Stimulated activated CD8-positive, alpha-beta memory T cell treated with anti-CD3 and anti-CD28 coated beads, Interleukin-15, amount 100 ng/mL, for 1 hour (primary cell): Measurements from ENCODE around the gene MX2.

Experiments
- DNase-seq: peaks from one replicate; pipeline ENCODE4 v3.0.0-alpha.2; 2020; ENCODE audit warnings: low read depth

The MX2 gene

DNA sequence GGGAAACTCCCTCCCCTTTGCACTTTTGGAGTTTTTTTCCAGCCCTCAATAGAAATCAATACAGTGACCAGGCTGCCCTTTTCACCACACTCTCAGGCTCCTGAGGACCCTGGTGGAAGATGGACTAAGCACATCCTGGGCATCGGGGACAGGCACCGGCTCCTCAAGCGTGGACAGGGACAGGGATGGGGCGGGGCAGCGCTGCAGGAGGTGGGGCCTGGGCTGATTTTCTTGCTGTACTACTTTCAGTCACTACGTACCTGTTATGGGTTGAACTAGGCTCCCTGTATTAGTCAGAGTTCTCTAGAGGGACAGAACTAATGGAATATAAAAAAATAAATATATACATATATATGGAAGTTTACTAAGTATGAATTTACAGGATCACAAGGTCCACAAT lies 2.5 kb downstream of the MX2 start:
- DNase-seq = no peak

DNA sequence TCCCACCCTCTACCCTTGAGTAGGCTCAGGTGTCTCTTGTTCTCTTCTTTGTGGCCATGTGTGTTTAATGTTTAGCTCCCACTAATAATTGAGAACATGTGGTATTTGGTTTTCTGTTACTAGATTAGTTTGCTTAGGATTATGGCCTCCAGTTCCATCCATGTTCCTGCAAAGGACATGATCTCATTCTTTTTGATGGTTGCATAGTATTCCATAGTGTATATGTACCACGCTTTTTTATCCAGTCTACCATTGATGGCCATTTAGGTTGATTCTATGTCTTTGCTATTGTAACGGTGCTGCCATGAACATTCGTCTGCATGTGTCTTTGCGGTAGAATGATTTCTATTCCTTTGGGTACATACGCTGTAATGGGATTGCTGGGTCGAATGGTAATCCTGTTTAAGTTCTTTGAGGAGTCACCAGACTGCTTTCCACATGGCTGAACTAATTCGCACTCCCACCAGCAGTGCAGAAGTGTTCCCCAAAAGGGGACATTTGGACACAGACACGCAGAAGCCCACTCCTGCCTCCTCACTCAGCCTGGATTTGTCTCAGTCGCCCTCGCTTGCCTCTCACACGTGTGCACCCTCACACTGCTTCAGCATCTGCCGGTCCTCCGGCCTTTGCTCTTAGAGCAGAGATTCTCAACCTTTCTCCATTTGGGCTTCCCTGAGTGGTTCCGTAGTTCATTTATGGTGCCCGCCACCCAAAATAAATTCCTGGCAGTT lies 3.7 kb downstream of the MX2 start:
- DNase-seq = no peak

DNA sequence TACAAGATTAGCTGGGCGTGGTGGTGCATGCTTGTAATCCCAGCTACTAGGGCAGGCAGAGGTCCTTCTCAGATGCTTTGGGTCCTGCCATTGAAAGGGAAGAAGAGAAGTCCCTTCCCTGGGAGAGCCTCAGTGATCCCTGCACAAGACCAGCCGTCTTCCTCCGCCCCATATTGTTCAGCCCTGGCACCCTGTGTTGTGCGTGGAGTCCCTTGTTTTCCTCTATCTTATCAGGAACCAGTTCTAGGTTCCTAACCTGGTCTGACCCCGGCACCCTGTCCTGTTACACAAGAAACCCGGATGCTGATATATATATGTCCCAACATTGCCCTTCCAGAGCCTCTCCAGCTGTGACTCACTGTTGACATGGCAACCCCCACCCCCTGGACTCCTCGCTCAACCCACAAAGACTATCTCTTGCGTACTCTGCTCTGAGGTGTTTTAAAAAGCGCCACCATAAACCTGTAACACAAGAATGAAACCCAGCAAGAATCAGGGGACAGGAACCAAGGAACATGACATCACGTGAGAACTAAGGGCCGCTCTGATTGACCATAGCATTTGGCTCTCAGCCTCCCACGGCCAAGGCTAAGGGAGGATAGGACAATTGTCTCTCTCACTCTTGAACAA lies 4.8 kb downstream of the MX2 start:
- no peak for DNase-seq

DNA sequence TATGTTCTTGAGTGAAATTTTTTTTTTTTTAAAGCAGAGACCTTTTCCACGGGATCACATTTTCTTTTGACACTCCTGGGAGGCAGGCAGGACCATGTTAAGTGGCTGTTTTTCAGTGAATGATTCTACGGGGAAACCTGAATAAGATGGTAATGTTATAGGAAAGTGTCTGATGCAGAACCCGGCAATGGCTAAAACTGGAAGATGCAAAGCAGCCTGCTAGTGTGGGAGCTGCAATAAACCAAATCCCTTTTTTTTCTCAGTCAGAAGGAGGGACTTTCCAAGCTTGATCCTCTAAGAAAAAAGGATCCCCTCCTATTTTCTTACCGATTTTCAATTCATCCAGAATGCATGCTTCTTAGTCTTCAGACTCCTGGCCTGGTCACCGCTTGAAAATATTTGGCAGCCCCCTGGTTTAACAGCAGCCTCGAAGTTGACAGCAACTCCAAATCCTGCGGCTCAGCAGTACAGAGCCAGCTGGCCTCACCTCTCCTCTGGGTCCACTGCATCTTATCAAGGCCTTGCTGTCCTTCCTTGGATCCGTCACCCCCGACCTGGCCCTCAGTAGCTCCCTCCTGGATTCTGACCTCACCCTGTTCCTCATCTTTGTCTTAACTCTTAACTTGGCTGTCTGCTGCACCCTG lies 5.6 kb downstream of the MX2 start:
- DNase-seq = no peak

- no peak for DNase-seq
Observed at GRCh38 chr21:41367945-41368734, 6.3 kb downstream of the MX2 start.

GRCh38 chr21:41368735-41369104 lies 6.9 kb downstream of the MX2 start:
- DNase-seq = no peak

GRCh38 chr21:41369105-41369919 lies 7.5 kb downstream of the MX2 start:
- DNase-seq = no peak

DNA sequence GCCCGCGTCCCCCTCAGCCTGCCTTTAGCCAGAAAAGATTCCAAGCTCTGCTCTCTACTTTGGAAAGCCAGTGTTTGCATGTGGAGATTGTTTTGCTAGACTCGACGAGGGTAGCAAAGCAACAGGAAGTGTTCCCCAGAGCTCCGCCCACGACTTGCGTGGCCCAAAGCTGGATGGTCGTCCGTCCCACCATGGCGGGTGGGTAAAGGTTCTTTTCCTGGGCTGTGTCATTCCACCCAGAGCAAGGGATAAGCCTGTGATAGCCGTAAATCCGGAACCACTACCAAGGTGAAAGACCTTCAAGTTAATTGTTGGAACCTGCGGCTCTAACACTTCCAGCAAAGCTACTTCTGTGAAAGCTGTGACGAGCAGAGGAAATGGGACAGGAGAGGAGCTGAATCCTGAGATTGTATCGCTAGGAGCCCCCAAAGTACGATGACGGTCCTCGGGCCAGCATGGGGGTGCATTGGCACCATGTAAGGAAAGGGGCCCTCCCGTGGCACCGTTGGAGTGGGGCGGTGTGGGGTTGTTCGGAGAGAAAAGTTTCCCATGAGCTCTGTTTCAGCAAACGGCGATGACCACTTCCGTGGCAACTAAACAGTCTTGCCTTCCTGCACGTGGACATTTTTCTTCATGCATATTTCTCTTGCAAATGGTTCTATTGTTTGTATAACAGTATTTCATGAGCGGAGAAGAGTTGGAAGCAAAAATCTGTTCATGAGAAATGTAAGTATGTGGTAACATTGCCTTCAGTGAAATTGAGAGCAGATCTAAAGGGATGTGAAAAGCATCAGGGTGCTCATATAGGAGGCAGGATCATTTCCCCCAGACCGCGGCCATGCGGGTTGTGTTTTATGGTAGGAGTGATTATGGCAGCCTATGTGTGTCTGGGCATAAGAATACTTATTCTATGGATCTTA lies 8.4 kb downstream of the MX2 start:
- DNase-seq = no peak

DNA sequence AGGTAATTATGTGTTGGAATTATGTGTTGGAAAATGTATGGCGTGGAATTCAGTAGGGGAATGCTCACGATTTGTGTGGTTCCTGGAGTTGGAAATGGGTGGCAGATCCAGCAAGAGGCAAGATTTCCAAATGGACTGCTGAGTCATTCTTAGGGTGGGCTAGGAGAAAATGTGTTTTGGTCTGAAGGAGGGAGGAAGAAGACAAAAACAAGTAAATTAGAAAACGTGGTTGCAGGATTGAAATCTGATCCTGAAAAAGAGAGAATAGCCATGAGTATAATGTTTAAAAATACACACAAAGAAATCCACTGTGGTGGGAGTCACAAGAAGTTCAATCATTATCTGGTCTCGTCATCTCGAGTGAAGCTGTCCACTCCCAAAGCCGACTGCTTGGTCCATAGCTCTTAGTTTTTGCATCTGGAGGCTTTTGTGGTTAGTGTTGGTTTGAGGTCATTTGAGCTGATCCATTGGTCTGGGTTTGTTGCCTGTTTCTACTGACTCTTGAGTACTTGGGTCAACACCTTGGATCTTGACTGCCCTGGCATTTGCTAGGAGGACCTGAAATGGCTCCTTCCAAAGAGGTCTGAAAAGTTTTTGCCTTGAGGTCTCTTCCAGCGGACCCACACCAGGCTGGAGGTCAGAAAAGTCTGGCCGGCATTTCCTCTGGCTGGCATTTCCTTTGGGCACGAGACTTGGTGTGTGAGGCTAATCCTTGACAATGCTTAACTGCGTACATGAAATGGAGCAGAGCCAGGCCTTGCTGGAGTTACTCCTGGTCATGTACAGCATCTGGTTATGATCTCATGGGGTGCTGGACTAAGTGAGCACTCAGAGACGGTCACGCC lies 9.2 kb downstream of the MX2 start:
- DNase-seq = no peak

- DNase-seq = no peak
Observed at GRCh38 chr21:41371685-41372030, 9.8 kb downstream of the MX2 start.

DNA sequence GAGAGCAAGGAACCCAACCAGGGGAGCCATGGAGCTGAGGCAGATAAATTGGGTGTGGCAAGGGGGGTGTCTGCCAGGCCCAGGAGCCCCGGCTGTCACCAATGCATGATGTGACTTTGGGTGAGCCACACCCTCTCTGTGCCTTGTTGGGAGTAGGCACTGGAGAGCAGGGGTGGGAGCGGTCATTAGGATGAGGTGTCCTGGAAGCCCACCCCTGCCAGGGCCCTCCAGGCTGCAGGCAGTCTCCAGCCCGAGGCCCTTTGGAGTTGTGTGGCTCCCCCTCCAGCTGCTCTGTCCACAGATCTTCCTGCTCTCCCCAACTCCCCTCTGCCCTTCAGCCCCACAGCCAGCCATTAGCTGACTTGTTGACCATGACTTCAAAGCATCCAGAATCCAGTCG lies 11.4 kb downstream of the MX2 start:
- no peak for DNase-seq

DNA sequence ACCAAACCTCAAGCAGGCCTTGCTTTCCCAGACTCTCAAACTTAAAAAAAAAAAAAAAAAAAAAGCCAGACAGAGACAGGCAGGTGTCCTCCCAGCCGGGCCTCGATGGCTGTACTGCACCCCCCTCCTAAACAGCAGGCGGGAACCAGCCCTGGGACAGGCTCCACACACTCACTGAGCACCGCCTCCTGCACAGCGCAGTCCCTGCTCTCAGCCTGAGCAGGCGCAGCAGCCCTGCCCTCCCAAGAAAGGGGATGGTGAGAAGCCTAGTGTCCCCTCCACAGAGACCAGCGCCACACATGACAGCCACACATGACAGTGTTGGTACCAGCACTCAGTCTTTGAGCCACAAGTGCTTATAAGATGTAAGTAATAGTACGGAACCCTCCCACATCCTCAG lies 11.9 kb downstream of the MX2 start:
- no peak for DNase-seq

DNA sequence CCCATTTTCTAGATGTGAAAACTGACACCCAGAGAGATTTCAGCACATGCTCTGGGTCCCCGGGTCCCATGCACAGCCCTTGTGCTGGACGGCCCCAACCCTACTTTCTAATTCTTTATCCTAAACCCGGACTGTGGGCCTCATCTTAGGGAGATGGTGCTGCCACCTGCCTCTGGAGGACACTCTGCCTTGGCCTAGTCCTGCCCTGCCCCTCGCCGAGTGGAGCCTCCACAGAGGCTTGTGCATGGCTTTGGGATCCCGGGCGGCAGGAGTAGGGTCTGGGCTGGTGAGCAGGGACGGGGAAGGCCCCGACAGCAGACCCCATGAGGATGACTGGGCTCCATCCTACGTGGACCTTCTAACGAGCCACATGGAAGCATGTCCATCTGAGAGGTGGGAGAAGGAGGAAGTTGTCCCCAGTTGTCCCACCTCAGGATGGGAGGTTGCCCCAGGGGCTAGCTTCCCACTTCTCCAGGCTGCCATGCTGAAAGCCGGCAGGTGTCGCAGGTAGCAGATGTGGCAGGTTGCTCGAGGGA lies 12.4 kb downstream of the MX2 start:
- no peak for DNase-seq

GRCh38 chr21:41374867-41375533 lies 13.2 kb downstream of the MX2 start:
- no peak for DNase-seq

DNA sequence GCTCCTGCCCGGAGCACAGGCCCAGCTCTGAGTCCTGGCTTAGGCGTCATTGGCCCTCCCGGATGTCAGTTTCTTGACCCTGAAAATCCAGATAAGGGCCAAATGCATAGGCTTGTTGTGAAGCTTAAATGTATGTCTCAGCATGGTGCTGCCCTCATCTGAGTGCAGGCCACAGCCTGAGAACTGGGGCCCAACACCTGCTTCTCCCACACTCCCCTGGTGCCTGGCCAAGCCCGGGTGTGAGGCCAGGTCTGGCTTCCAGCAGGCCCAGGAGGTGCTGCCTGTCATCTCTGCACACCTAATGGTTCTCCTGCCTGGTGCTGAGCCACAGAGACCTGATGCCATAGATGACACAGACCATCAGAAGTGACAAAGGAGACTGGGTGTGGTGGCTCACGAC lies 14.0 kb downstream of the MX2 start:
- no peak for DNase-seq

GRCh38 chr21:41377715-41378114 lies 15.9 kb downstream of the MX2 start:
- no peak for DNase-seq

DNA sequence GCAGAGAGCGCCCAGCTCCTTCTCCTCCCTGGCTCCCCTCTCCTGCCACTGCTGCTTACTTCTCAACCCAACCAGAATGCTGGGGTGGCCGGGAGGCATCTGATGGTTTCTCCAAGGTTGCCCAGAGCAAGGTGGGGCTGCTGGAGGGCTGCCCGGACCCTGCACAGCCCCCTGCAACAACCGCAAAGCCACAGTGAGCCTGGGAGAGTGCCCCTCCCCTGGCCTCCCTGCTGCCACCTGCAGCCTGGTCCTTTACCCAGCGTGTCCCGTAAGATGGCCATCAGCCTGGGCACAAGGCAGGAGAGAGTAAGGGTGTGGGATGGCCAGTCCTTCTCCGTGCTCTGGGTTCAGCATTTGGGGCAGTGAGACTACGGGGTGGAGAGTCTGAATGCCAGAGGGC lies 17.0 kb downstream of the MX2 start:
- no peak for DNase-seq

- DNase-seq = no peak
Observed at GRCh38 chr21:41379901-41380300, 18.1 kb downstream of the MX2 start.

GRCh38 chr21:41381731-41382130 lies 19.9 kb downstream of the MX2 start:
- DNase-seq = no peak
